Mucosa of rectum (tissue), 2 donors: ENCODE measurements around the gene IL23R.

Source experiments
- H3K27ac ChIP-seq, 2 donors: one replicate each; pipeline ENCODE4 v1.7.0; 2013; ENCODE audit warnings: inconsistent platforms in 2 of 2, low read depth in 2 of 2, low read length in 2 of 2
- H3K27me3 ChIP-seq, 2 donors: one replicate each; pipeline ENCODE4 v1.7.0; 2013; ENCODE audit warnings: low read length in 2 of 2; ENCODE audit not compliant: control insufficient read depth in 2 of 2, insufficient read depth in 2 of 2
- H3K36me3 ChIP-seq, 2 donors: one replicate each; pipeline ENCODE4 v1.7.0; 2013; ENCODE audit warnings: low read length in 2 of 2; ENCODE audit not compliant: control insufficient read depth in 2 of 2, insufficient read depth in 2 of 2
- H3K4me1 ChIP-seq, 2 donors: one replicate each; pipeline ENCODE4 v1.7.0; 2013; ENCODE audit warnings: low read length in 2 of 2, mild to moderate bottlenecking in 1 of 2; ENCODE audit not compliant: control insufficient read depth in 2 of 2, insufficient read depth in 2 of 2
- H3K4me3 ChIP-seq, 2 donors: one replicate each; pipeline ENCODE4 v1.7.0; 2013; ENCODE audit warnings: low read length in 2 of 2
- H3K9ac ChIP-seq, 2 donors: one replicate each; pipeline ENCODE4 v1.7.0; 2013; ENCODE audit warnings: low read length in 2 of 2, low read depth in 1 of 2, mild to moderate bottlenecking in 1 of 2
- H3K9me3 ChIP-seq, 2 donors: one replicate each; pipeline ENCODE4 v1.7.0; 2013; ENCODE audit warnings: low read length in 2 of 2; ENCODE audit not compliant: control insufficient read depth in 2 of 2
- donor health status: healthy.
- donor health status: Normal muscosa, but diverticular disease.

IL23R gene

GRCh38 chr1:67257173-67257535 is 90.9 kb downstream of the IL23R start:
- Histone ChIP-seq H3K27ac (no peak overlapping the region), H3K9ac (no peak overlapping the region), H3K4me1 (no peaks in the 10 kb centered on the region), H3K9me3 (no peaks in the 10 kb centered on the region), H3K27me3 (no peaks in the 10 kb centered on the region), H3K36me3 (no peaks in the 10 kb centered on the region), H3K4me3 (no peak overlapping the region)

- Histone ChIP-seq H3K9me3 (no peaks in the 10 kb centered on the region), H3K4me1 (no peaks in the 10 kb centered on the region), H3K36me3 (no peaks in the 10 kb centered on the region), H3K27ac (no peak overlapping the region), H3K4me3 (no peak overlapping the region), H3K9ac (no peak overlapping the region), H3K27me3 (no peaks in the 10 kb centered on the region)
Measured at GRCh38 chr1:67261680-67262079, 95.4 kb downstream of the IL23R start.

DNA sequence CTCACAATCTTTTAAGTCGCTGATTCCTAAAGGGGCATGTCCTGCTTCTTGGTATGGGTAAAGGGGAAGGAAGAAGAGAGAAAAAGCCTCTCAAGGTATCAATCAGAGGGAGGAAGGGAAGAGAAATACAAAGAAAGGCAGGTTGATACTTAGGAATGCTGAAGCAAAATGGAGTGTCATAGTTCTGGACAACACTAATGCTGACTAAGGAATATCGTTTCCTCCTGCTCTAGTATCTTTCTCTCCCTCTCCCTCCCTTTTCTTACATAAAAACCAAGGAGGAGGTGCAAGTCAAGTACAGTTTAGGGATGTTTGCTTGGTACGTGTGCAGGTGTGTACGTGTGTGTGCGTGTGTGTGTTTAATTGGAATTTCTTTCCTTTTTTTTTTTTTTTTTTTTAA is 96.5 kb downstream of the IL23R start:
- Histone ChIP-seq H3K4me3 (no peak overlapping the region), H3K4me1 (no peaks in the 10 kb centered on the region), H3K27ac (no peak overlapping the region), H3K9ac (no peak overlapping the region), H3K36me3 (no peaks in the 10 kb centered on the region), H3K27me3 (no peaks in the 10 kb centered on the region), H3K9me3 (no peaks in the 10 kb centered on the region)

GRCh38 chr1:67264152-67264551 is 97.9 kb downstream of the IL23R start:
- H3K9ac ChIP-seq: no peak overlapping the region
- H3K4me1 ChIP-seq: no peaks in the 10 kb centered on the region
- no peaks in the 10 kb centered on the region for H3K36me3 ChIP-seq
- no peak overlapping the region for H3K4me3 ChIP-seq
- H3K9me3 ChIP-seq: no peaks in the 10 kb centered on the region
- no peaks in the 10 kb centered on the region for H3K27me3 ChIP-seq
- H3K27ac ChIP-seq: no peak overlapping the region

GRCh38 chr1:67264899-67265298 is 98.6 kb downstream of the IL23R start:
- Histone ChIP-seq H3K4me1 (no peaks in the 10 kb centered on the region), H3K4me3 (no peak overlapping the region), H3K9me3 (no peaks in the 10 kb centered on the region), H3K27me3 (no peaks in the 10 kb centered on the region), H3K27ac (no peak overlapping the region), H3K36me3 (no peaks in the 10 kb centered on the region), H3K9ac (no peak overlapping the region)

GRCh38 chr1:67269061-67269460 is 102.8 kb downstream of the IL23R start:
- no peaks in the 10 kb centered on the region for H3K27me3 ChIP-seq
- H3K4me3 ChIP-seq: no peak overlapping the region
- H3K27ac ChIP-seq: no peak overlapping the region
- no peaks in the 10 kb centered on the region for H3K36me3 ChIP-seq
- no peaks in the 10 kb centered on the region for H3K4me1 ChIP-seq
- no peaks in the 10 kb centered on the region for H3K9me3 ChIP-seq
- no peak overlapping the region for H3K9ac ChIP-seq

DNA sequence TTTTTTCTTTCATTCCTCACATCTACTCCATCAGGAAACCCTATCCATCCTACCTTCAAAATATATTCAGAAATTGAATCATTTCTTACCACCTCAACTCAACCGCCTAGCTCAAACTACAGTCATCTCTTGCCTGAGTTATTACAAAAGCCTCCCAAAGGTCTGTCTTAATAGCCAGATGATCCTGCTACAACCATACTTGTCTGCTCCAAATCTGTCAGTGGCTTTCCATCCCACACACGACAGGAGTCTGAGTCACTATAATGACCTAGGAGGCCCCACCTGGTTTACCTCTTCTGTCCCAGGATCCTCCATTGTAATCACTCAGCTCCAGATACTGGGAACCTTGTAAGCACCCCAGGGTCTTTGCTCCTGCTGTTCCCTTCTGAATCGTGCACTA is 104.3 kb downstream of the IL23R start:
- H3K4me3 ChIP-seq: no peak overlapping the region
- no peak overlapping the region for H3K27ac ChIP-seq
- H3K9me3 ChIP-seq: no peaks in the 10 kb centered on the region
- no peaks in the 10 kb centered on the region for H3K4me1 ChIP-seq
- no peaks in the 10 kb centered on the region for H3K27me3 ChIP-seq
- no peak overlapping the region for H3K9ac ChIP-seq
- no peaks in the 10 kb centered on the region for H3K36me3 ChIP-seq

DNA sequence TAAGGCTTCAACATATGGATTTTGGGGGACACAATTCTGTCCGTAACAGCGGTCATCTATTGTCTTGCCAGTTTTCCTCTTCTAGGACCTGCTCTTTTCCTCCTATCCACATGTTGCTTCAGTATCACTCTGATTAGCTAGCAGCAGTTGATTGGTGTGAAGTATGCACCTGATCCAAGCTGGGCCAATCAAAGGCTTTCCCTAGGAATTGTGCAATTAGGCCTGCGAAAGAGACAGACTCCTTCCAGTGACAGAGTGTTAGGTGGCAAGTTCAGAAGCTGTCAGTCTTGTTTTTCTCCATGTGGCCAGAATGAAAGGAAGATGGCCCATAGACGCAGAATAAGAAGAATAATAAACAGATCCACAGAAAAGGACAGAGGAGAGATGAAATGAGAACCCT is 107.3 kb downstream of the IL23R start:
- Histone ChIP-seq H3K36me3 (no peaks in the 10 kb centered on the region), H3K9ac (no peak overlapping the region), H3K4me3 (no peak overlapping the region), H3K27me3 (no peaks in the 10 kb centered on the region), H3K27ac (no peak overlapping the region), H3K9me3 (no peaks in the 10 kb centered on the region), H3K4me1 (no peaks in the 10 kb centered on the region)

DNA sequence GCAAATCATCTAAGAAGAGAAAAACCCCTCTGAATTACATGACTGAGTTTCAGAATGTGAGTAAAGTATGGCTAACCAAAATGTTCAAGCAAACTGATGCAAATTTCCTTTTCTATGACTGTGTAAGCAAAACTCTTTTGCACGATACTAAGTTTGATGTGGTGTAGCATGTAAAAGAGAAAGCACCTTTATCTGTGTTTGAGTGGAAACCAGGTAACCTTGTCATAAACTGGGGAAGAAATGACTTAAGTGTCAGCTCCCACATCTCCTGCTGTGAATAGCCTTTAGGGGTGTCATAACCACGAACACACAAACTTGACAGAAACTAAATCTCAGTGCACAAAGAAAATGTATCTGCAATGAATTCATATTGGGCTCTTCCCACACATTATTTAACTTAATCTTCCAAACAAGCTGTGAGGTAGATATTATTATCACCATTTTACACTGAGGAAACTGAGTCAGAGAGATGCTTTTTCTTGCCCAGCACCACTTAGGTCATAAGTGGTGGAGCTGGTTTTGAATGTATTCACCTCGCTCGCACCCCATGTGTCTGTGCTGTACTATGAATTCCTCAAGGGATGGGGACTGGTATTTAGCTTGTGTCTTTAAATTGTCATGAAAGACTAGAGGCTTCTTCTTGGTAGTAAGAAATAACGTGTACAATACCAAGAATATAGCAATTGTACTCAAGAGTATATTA is 108.5 kb downstream of the IL23R start:
- H3K36me3 ChIP-seq: no peaks in the 10 kb centered on the region
- no peaks in the 10 kb centered on the region for H3K9me3 ChIP-seq
- no peak overlapping the region for H3K9ac ChIP-seq
- H3K27me3 ChIP-seq: no peaks in the 10 kb centered on the region
- H3K4me3 ChIP-seq: no peak overlapping the region
- no peak overlapping the region for H3K27ac ChIP-seq
- H3K4me1 ChIP-seq: no peaks in the 10 kb centered on the region

GRCh38 chr1:67280696-67281095 is 114.4 kb downstream of the IL23R start:
- Histone ChIP-seq H3K27me3 (no peaks in the 10 kb centered on the region), H3K9me3 (no peaks in the 10 kb centered on the region), H3K4me3 (no peak overlapping the region), H3K36me3 (no peaks in the 10 kb centered on the region), H3K9ac (no peak overlapping the region), H3K4me1 (peaks cover 5% of the 10 kb centered on the region in 2 donors), H3K27ac (no peak overlapping the region)

- Histone ChIP-seq H3K9ac (no peak overlapping the region), H3K27ac (no peak overlapping the region), H3K4me1 (peaks cover 5% of the 10 kb centered on the region in 2 donors), H3K36me3 (no peaks in the 10 kb centered on the region), H3K4me3 (no peak overlapping the region), H3K27me3 (no peaks in the 10 kb centered on the region), H3K9me3 (no peaks in the 10 kb centered on the region)
Measured at GRCh38 chr1:67281244-67281643, 115.0 kb downstream of the IL23R start.
